Measurements from ENCODE around the gene NCR2.

Gene NCR2

DNA sequence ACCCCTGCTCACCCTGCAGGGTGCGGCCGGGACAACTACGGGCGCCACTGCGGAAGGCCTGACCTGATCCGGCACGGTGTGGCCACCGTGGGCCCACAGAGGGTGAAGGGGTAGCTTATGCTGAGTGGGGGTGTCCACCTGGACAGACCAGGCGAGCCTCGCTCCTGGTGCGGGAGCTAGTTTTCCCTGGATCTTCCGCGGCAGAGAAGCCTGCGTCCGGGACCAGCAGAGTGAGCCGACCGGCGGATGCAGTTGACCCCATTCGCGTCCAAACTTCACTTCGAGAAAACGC lies 38.2 kb downstream of the NCR2 start:
- H3K36me3 ChIP-seq (ENCODE audit: low read depth), result no peaks in the 10 kb centered on the region
- no peaks in the 10 kb centered on the region for H3K4me1 ChIP-seq (ENCODE audit: insufficient read depth, poor library complexity, severe bottlenecking)
- H3K9me3 ChIP-seq (ENCODE audit: severe bottlenecking), result no peaks in the 10 kb centered on the region
- DNase-seq (ENCODE audit: low spot score) (no peak), ATAC-seq (ENCODE audit: low read depth) (no peak)
- peaks cover 71% of the 10 kb centered on the region for H3K27me3 ChIP-seq (ENCODE audit: insufficient read depth, poor library complexity, severe bottlenecking)
- H3K4me3 ChIP-seq (ENCODE audit: severe bottlenecking), result no peak overlapping the region
- TF ChIP-seq, protein P1, sequence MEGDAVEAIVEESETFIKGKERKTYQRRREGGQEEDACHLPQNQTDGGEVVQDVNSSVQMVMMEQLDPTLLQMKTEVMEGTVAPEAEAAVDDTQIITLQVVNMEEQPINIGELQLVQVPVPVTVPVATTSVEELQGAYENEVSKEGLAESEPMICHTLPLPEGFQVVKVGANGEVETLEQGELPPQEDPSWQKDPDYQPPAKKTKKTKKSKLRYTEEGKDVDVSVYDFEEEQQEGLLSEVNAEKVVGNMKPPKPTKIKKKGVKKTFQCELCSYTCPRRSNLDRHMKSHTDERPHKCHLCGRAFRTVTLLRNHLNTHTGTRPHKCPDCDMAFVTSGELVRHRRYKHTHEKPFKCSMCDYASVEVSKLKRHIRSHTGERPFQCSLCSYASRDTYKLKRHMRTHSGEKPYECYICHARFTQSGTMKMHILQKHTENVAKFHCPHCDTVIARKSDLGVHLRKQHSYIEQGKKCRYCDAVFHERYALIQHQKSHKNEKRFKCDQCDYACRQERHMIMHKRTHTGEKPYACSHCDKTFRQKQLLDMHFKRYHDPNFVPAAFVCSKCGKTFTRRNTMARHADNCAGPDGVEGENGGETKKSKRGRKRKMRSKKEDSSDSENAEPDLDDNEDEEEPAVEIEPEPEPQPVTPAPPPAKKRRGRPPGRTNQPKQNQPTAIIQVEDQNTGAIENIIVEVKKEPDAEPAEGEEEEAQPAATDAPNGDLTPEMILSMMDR (IDR thresholded peaks at IDR 0.05; ENCODE audit: poor library complexity, severe bottlenecking), result no peak
- H3K27ac ChIP-seq (ENCODE audit: poor library complexity, severe bottlenecking), result no peak overlapping the region

DNA sequence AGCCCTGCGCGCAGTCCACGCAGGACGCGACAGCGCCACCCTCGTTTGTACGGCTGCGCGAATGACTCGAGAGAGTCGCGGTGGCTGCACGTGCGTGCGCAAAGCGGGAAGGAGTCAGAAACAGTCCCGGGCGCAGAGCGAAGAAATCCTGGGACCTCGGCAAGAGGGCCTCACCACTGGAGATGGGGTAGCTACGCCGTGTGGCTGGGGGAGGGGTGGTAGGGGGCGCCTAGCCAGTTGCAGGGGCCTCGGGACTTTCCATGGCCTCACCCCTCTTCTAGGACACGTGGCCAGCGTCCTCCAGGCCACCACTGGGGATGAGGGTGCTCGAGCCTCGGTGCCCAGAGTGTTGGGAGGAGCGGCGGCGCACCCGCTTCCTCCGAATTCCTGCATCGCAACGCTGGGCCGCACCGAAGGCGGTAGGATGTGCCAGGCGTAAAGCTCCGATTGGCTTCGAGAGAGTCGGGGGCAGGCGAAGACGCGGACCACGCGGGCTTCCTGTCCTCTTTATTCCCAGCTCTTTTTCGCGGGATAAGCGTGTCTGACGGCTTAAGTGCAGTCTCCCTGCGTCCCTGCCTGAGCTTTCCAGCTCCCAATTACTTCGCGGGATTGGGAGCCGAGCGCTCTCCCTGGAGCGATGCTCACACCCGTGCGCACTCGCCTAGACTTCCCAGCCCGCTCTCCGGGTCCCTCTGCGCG lies 38.7 kb downstream of the NCR2 start:
- TF ChIP-seq, protein P1 (IDR thresholded peaks at IDR 0.05; ENCODE audit: poor library complexity, severe bottlenecking), result no peak
- no peaks in the 10 kb centered on the region for H3K36me3 ChIP-seq (ENCODE audit: low read depth)
- no peak for ATAC-seq (ENCODE audit: low read depth)
- no peaks in the 10 kb centered on the region for H3K9me3 ChIP-seq (ENCODE audit: severe bottlenecking)
- no peaks in the 10 kb centered on the region for H3K4me1 ChIP-seq (ENCODE audit: insufficient read depth, poor library complexity, severe bottlenecking)
- H3K4me3 ChIP-seq (ENCODE audit: severe bottlenecking), result no peak overlapping the region
- no peak overlapping the region for H3K27ac ChIP-seq (ENCODE audit: poor library complexity, severe bottlenecking)
- H3K27me3 ChIP-seq (ENCODE audit: insufficient read depth, poor library complexity, severe bottlenecking), result peaks cover 76% of the 10 kb centered on the region
- DNase-seq (ENCODE audit: low spot score), result no peak

DNA sequence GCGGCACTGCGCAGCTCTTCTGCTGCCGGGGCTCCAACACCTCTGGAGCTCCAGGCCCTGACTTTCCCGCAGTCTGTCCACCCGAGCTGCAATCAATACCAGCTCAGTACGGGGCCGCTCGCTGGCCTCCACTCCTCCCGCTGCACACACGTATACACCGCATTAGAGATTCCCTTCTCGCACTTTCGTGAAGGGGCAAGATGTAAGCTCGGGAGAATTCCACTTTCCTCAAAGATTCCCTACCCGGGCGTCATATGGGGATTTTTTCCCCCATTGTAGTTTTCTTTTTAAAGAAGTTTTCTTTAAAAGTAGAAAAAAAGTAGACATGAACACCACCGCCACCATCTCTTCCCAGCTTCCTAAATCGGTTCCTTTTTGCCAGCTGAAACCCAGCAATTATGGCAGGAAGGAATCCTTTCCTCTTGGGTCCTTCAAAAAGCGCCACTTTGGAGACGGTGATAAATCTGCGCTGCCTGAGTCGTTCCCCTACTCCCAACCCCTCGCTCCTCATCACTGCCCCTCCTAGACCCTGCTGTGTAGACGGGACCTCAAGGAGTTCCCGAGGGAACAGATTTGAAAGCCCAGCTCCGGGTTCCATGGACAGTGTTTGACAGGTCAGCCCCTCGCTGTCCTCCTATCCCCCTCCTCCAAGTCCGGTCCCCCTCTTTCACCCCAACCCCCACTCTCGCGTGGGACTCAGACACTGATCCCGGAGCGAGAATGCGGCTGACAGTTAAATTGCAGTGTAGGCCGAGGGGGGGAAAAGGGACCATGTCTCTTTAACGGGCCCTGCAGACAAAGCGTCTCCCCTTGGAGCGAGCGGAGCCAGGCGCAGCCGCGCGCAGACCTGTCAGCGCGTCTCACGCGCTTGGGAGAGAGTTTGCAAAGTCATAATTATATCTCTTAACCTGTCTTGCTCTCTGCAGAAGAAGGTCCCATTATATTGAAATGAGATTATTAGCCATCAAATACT lies 39.5 kb downstream of the NCR2 start:
- no peaks in the 10 kb centered on the region for H3K36me3 ChIP-seq (ENCODE audit: low read depth)
- no peak for ATAC-seq (ENCODE audit: low read depth)
- no peaks in the 10 kb centered on the region for H3K9me3 ChIP-seq (ENCODE audit: severe bottlenecking)
- no peak overlapping the region for H3K4me3 ChIP-seq (ENCODE audit: severe bottlenecking)
- no peaks in the 10 kb centered on the region for H3K4me1 ChIP-seq (ENCODE audit: insufficient read depth, poor library complexity, severe bottlenecking)
- DNase-seq (ENCODE audit: low spot score), result no peak
- peaks cover 81% of the 10 kb centered on the region for H3K27me3 ChIP-seq (ENCODE audit: insufficient read depth, poor library complexity, severe bottlenecking)
- TF ChIP-seq, protein P1 (IDR thresholded peaks at IDR 0.05; ENCODE audit: poor library complexity, severe bottlenecking), result no peak
- no peak overlapping the region for H3K27ac ChIP-seq (ENCODE audit: poor library complexity, severe bottlenecking)

DNA sequence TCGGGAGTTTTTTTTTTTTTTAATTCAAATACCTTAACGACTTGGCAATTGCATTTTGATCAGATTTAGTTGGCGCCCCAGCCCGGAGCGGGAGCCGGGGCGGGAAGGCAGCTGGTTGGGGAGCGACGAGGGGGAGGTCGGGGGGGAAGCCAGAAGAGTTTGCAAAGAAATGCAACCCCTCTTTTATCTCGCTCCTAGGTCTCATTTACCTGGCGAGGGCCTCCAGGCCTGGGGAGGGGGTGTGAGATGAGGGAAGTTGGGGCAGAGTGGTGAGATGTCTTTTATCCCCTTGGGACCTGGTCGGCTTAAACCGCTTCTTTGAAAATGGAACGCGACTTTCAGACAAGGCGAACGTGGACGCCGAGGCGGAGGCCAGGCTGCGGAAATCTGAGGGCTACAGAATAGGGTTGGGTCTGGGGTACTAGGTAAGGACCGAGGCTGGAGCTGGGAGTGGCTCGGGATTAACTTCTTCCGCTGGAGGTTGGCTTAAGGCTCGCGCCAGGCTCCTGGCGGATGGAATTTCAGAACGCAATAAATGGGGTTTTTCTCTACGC lies 40.3 kb downstream of the NCR2 start:
- H3K9me3 ChIP-seq (ENCODE audit: severe bottlenecking), result no peaks in the 10 kb centered on the region
- H3K27me3 ChIP-seq (ENCODE audit: insufficient read depth, poor library complexity, severe bottlenecking), result peaks cover 86% of the 10 kb centered on the region
- no peak overlapping the region for H3K27ac ChIP-seq (ENCODE audit: poor library complexity, severe bottlenecking)
- ATAC-seq (ENCODE audit: low read depth), result no peak
- no peaks in the 10 kb centered on the region for H3K4me1 ChIP-seq (ENCODE audit: insufficient read depth, poor library complexity, severe bottlenecking)
- DNase-seq (ENCODE audit: low spot score), result no peak
- TF ChIP-seq, protein P1 (IDR thresholded peaks at IDR 0.05; ENCODE audit: poor library complexity, severe bottlenecking), result no peak
- no peak overlapping the region for H3K4me3 ChIP-seq (ENCODE audit: severe bottlenecking)
- no peaks in the 10 kb centered on the region for H3K36me3 ChIP-seq (ENCODE audit: low read depth)

All from RWPE2 (cell line).